T47D (cell line): ENCODE data around the gene OTUD1.

Experiments used
- DNase-seq, 2 experiments: peaks; one replicate each; pipeline versions ENCODE4 v3.0.0 to v3.0.0-alpha.2; 2011 to 2012; ENCODE audit warnings: low read depth in 1 of 2, low spot score in 1 of 2
- JUND ChIP-seq: IDR thresholded peaks from 2 replicates; pipeline ENCODE4 v1.6.1; 2012; ENCODE audit warnings: low read depth
- in situ Hi-C: cut with HindIII; loops from 2 replicates; pipeline ENCODE4 v1.10.0; 2016; ENCODE audit warnings: low sequenced_read_pairs, low pct_unique_long_range_greater_than_20kb

OTUD1 gene

GRCh38 chr10:23408330-23408976 is 30.4 kb upstream of the OTUD1 start:
- no peak for DNase-seq
- in situ Hi-C loops: no loop called here
- TF ChIP-seq JUND: no peak

- TF ChIP-seq JUND: no peak
- in situ Hi-C loops: no loop called here
- no peak for DNase-seq
These were observed 26.7 kb upstream of the OTUD1 start for GRCh38 chr10:23412223-23412622.

DNA sequence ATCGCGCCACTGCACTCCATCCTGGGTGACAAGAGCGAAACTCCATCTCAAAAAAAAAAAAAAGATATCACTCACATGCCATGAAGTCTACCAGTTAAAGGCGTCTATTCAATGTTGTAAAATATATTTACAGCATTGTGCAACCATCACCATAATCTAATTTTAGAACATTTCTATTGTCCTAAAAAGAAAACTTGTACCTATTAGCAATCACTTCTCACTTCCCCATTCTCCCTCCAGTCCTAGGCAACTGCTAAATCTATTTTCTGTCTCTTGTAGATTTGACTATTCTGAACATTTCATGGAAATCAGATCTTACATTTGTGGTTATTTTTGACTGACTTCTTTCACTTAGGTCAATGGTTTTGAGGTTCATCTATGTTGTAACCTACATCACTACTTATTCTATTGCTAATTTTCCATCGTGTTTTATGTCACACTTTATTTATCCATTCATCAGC is 25.2 kb upstream of the OTUD1 start:
- no peak for TF ChIP-seq JUND
- DNase-seq: no peak
- in situ Hi-C loops: no loop called here

GRCh38 chr10:23414658-23415057 is 24.2 kb upstream of the OTUD1 start:
- no peak for TF ChIP-seq JUND
- in situ Hi-C loops: no loop called here
- DNase-seq: no peak

- in situ Hi-C loops: no loop called here
- peak in 1 of 2 experiments; percentile 36 for DNase-seq
- no peak for TF ChIP-seq JUND
These were observed 21.6 kb upstream of the OTUD1 start for GRCh38 chr10:23417254-23417653.

- in situ Hi-C loops: no loop called here
- no peak for DNase-seq
- no peak for TF ChIP-seq JUND
These were observed 20.7 kb upstream of the OTUD1 start for GRCh38 chr10:23418051-23418681.

DNA sequence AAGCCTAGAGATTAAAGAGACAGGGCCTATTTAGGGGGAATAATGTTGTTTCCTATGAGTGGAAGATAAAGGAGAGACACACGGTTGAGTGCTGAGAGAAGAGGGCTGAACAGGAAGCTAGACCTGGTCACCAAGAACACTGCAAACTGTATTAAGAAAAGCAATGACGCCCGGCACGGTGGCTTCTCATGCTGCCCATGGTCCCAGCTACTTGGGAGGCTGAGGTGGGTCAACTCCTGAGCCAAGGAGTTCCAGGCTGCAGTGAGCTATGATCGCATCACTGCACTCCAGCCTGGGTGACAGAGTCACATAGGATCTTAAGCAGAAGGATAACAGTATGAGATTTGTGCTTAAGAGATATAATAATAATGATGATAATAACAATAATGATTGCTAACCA is 19.7 kb upstream of the OTUD1 start:
- in situ Hi-C loops: no loop called here
- TF ChIP-seq JUND: no peak
- DNase-seq: no peak

- no peak for DNase-seq
- in situ Hi-C loops: no loop called here
- no peak for TF ChIP-seq JUND
These were observed 19.1 kb upstream of the OTUD1 start for GRCh38 chr10:23419655-23420329.

DNA sequence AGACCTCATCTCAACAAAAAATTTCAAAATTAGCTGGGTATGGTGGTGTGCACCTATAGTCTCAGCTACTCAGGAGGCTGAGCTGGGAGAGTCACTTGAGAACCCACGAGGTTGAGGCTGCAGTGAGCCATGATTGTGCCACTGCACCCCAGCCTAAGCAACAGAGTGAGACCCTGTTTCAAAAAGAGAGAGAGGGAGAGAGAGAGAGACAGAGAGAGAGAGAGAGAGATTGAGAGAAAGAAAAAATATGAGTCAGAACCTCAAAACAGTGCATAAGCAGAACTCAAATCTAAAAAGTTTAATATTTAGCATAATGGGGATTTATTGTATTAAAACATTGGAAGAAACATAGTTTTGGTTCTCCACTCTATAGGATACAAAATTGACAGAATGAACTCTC is 17.5 kb upstream of the OTUD1 start:
- no peak for TF ChIP-seq JUND

GRCh38 chr10:23422003-23422411 is 16.9 kb upstream of the OTUD1 start:
- no peak for TF ChIP-seq JUND
- in situ Hi-C loops: no loop called here
- DNase-seq: no peak

More for the DNA sequence above, 17.5 kb upstream of the OTUD1 start:
- in situ Hi-C loops: no loop called here
- no peak for DNase-seq

GRCh38 chr10:23432166-23432565 is 6.7 kb upstream of the OTUD1 start:
- DNase-seq: no peak
- in situ Hi-C loops: no loop called here
- TF ChIP-seq JUND: no peak

DNA sequence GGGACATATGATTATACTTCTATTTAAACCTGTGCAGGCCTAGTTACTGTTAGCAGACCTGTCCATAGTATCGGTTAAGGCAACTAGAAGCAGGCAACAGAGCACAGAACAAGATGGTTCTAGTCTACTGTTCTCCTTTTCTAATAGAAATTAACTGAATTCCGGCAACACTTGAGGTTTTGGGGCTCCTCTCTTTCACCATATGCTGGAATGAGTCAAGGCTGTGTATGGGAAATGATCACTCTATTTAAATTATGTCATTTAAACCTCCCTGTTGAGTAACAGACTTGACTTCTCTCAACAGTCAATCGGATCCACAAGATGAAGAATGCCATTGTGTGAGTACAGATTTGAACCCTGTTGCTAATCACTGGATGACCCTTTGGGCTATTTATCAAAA is 6.2 kb upstream of the OTUD1 start:
- in situ Hi-C loops: no loop called here
- TF ChIP-seq JUND: no peak

GRCh38 chr10:23433701-23434100 is 5.2 kb upstream of the OTUD1 start:
- in situ Hi-C loops: no loop called here
- no peak for DNase-seq

More for the DNA sequence above, 6.2 kb upstream of the OTUD1 start:
- no peak for DNase-seq

GRCh38 chr10:23435378-23435777 is 3.5 kb upstream of the OTUD1 start:
- in situ Hi-C loops: no loop called here
- DNase-seq: no peak
- TF ChIP-seq JUND: no peak

More at GRCh38 chr10:23433701-23434100, 5.2 kb upstream of the OTUD1 start:
- TF ChIP-seq JUND: no peak
